ENCODE data around the gene TDRD3.

The TDRD3 gene

GRCh38 chr13:60482012-60482411 lies 85.0 kb downstream of the TDRD3 start:
- H3K27me3 ChIP-seq (ENCODE audit: control insufficient read depth, insufficient read depth, low read length) = no peaks in the 10 kb centered on the region
- no peaks in the 10 kb centered on the region for H3K4me1 ChIP-seq (ENCODE audit: control insufficient read depth, insufficient read depth, low read length)
- H3K9me3 ChIP-seq (ENCODE audit: control insufficient read depth, insufficient read depth, low read length) = no peaks in the 10 kb centered on the region
- H3K4me3 ChIP-seq (ENCODE audit: low read depth, low read length) = no peak overlapping the region
- H3K36me3 ChIP-seq (ENCODE audit: control insufficient read depth, insufficient read depth, low read length) = no peaks in the 10 kb centered on the region
- H3K9ac ChIP-seq (ENCODE audit: low read depth, low read length) = no peak overlapping the region

GRCh38 chr13:60484865-60485264 lies 87.8 kb downstream of the TDRD3 start:
- no peaks in the 10 kb centered on the region for H3K9me3 ChIP-seq (ENCODE audit: control insufficient read depth, insufficient read depth, low read length)
- H3K27me3 ChIP-seq (ENCODE audit: control insufficient read depth, insufficient read depth, low read length) = no peaks in the 10 kb centered on the region
- no peak overlapping the region for H3K4me3 ChIP-seq (ENCODE audit: low read depth, low read length)
- H3K4me1 ChIP-seq (ENCODE audit: control insufficient read depth, insufficient read depth, low read length) = no peaks in the 10 kb centered on the region
- H3K9ac ChIP-seq (ENCODE audit: low read depth, low read length) = no peak overlapping the region
- no peaks in the 10 kb centered on the region for H3K36me3 ChIP-seq (ENCODE audit: control insufficient read depth, insufficient read depth, low read length)

GRCh38 chr13:60491531-60491930 lies 94.5 kb downstream of the TDRD3 start:
- Histone ChIP-seq H3K9me3 (ENCODE audit: control insufficient read depth, insufficient read depth, low read length) (no peaks in the 10 kb centered on the region), H3K9ac (ENCODE audit: low read depth, low read length) (no peak overlapping the region), H3K36me3 (ENCODE audit: control insufficient read depth, insufficient read depth, low read length) (no peaks in the 10 kb centered on the region), H3K27me3 (ENCODE audit: control insufficient read depth, insufficient read depth, low read length) (no peaks in the 10 kb centered on the region), H3K4me1 (ENCODE audit: control insufficient read depth, insufficient read depth, low read length) (peaks cover 5% of the 10 kb centered on the region), H3K4me3 (ENCODE audit: low read depth, low read length) (no peak overlapping the region)

- Histone ChIP-seq H3K9ac (ENCODE audit: low read depth, low read length) (no peak overlapping the region), H3K9me3 (ENCODE audit: control insufficient read depth, insufficient read depth, low read length) (no peaks in the 10 kb centered on the region), H3K36me3 (ENCODE audit: control insufficient read depth, insufficient read depth, low read length) (no peaks in the 10 kb centered on the region), H3K4me1 (ENCODE audit: control insufficient read depth, insufficient read depth, low read length) (peaks cover 5% of the 10 kb centered on the region), H3K27me3 (ENCODE audit: control insufficient read depth, insufficient read depth, low read length) (no peaks in the 10 kb centered on the region), H3K4me3 (ENCODE audit: low read depth, low read length) (no peak overlapping the region)
These were observed 95.2 kb downstream of the TDRD3 start for GRCh38 chr13:60492187-60492586.

GRCh38 chr13:60494296-60494695 lies 97.3 kb downstream of the TDRD3 start:
- Histone ChIP-seq H3K4me3 (ENCODE audit: low read depth, low read length) (no peak overlapping the region), H3K27me3 (ENCODE audit: control insufficient read depth, insufficient read depth, low read length) (no peaks in the 10 kb centered on the region), H3K9ac (ENCODE audit: low read depth, low read length) (no peak overlapping the region), H3K36me3 (ENCODE audit: control insufficient read depth, insufficient read depth, low read length) (no peaks in the 10 kb centered on the region), H3K4me1 (ENCODE audit: control insufficient read depth, insufficient read depth, low read length) (peaks cover 5% of the 10 kb centered on the region), H3K9me3 (ENCODE audit: control insufficient read depth, insufficient read depth, low read length) (no peaks in the 10 kb centered on the region)

GRCh38 chr13:60501236-60501635 lies 104.2 kb downstream of the TDRD3 start:
- H3K9ac ChIP-seq (ENCODE audit: low read depth, low read length) = no peak overlapping the region
- peaks cover 27% of the 10 kb centered on the region for H3K9me3 ChIP-seq (ENCODE audit: control insufficient read depth, insufficient read depth, low read length)
- no peaks in the 10 kb centered on the region for H3K36me3 ChIP-seq (ENCODE audit: control insufficient read depth, insufficient read depth, low read length)
- H3K4me3 ChIP-seq (ENCODE audit: low read depth, low read length) = no peak overlapping the region
- H3K27me3 ChIP-seq (ENCODE audit: control insufficient read depth, insufficient read depth, low read length) = no peaks in the 10 kb centered on the region
- H3K4me1 ChIP-seq (ENCODE audit: control insufficient read depth, insufficient read depth, low read length) = no peaks in the 10 kb centered on the region

- peaks cover 3% of the 10 kb centered on the region for H3K9me3 ChIP-seq (ENCODE audit: control insufficient read depth, insufficient read depth, low read length)
- no peak overlapping the region for H3K4me3 ChIP-seq (ENCODE audit: low read depth, low read length)
- no peaks in the 10 kb centered on the region for H3K36me3 ChIP-seq (ENCODE audit: control insufficient read depth, insufficient read depth, low read length)
- H3K4me1 ChIP-seq (ENCODE audit: control insufficient read depth, insufficient read depth, low read length) = no peaks in the 10 kb centered on the region
- H3K9ac ChIP-seq (ENCODE audit: low read depth, low read length) = no peak overlapping the region
- no peaks in the 10 kb centered on the region for H3K27me3 ChIP-seq (ENCODE audit: control insufficient read depth, insufficient read depth, low read length)
These were observed 112.8 kb downstream of the TDRD3 start for GRCh38 chr13:60509601-60510386.

- Histone ChIP-seq H3K27me3 (ENCODE audit: control insufficient read depth, insufficient read depth, low read length) (no peaks in the 10 kb centered on the region), H3K4me3 (ENCODE audit: low read depth, low read length) (no peak overlapping the region), H3K4me1 (ENCODE audit: control insufficient read depth, insufficient read depth, low read length) (no peaks in the 10 kb centered on the region), H3K36me3 (ENCODE audit: control insufficient read depth, insufficient read depth, low read length) (no peaks in the 10 kb centered on the region), H3K9me3 (ENCODE audit: control insufficient read depth, insufficient read depth, low read length) (peaks cover 3% of the 10 kb centered on the region), H3K9ac (ENCODE audit: low read depth, low read length) (no peak overlapping the region)
These were observed 114.6 kb downstream of the TDRD3 start for GRCh38 chr13:60511637-60512036.

- no peak overlapping the region for H3K9ac ChIP-seq (ENCODE audit: low read depth, low read length)
- H3K4me1 ChIP-seq (ENCODE audit: control insufficient read depth, insufficient read depth, low read length) = no peaks in the 10 kb centered on the region
- H3K9me3 ChIP-seq (ENCODE audit: control insufficient read depth, insufficient read depth, low read length) = peaks cover 3% of the 10 kb centered on the region
- no peak overlapping the region for H3K4me3 ChIP-seq (ENCODE audit: low read depth, low read length)
- H3K27me3 ChIP-seq (ENCODE audit: control insufficient read depth, insufficient read depth, low read length) = no peaks in the 10 kb centered on the region
- H3K36me3 ChIP-seq (ENCODE audit: control insufficient read depth, insufficient read depth, low read length) = no peaks in the 10 kb centered on the region
These were observed 117.9 kb downstream of the TDRD3 start for GRCh38 chr13:60514891-60515290.

- H3K9me3 ChIP-seq (ENCODE audit: control insufficient read depth, insufficient read depth, low read length) = no peaks in the 10 kb centered on the region
- no peak overlapping the region for H3K9ac ChIP-seq (ENCODE audit: low read depth, low read length)
- no peaks in the 10 kb centered on the region for H3K27me3 ChIP-seq (ENCODE audit: control insufficient read depth, insufficient read depth, low read length)
- H3K4me3 ChIP-seq (ENCODE audit: low read depth, low read length) = no peak overlapping the region
- H3K36me3 ChIP-seq (ENCODE audit: control insufficient read depth, insufficient read depth, low read length) = no peaks in the 10 kb centered on the region
- no peaks in the 10 kb centered on the region for H3K4me1 ChIP-seq (ENCODE audit: control insufficient read depth, insufficient read depth, low read length)
These were observed 122.5 kb downstream of the TDRD3 start for GRCh38 chr13:60519496-60519895.

- Histone ChIP-seq H3K36me3 (ENCODE audit: control insufficient read depth, insufficient read depth, low read length) (no peaks in the 10 kb centered on the region), H3K27me3 (ENCODE audit: control insufficient read depth, insufficient read depth, low read length) (no peaks in the 10 kb centered on the region), H3K4me1 (ENCODE audit: control insufficient read depth, insufficient read depth, low read length) (no peaks in the 10 kb centered on the region), H3K9me3 (ENCODE audit: control insufficient read depth, insufficient read depth, low read length) (no peaks in the 10 kb centered on the region), H3K4me3 (ENCODE audit: low read depth, low read length) (no peak overlapping the region), H3K9ac (ENCODE audit: low read depth, low read length) (no peak overlapping the region)
These were observed 124.0 kb downstream of the TDRD3 start for GRCh38 chr13:60520902-60521569.

- Histone ChIP-seq H3K4me1 (ENCODE audit: control insufficient read depth, insufficient read depth, low read length) (no peaks in the 10 kb centered on the region), H3K9ac (ENCODE audit: low read depth, low read length) (no peak overlapping the region), H3K27me3 (ENCODE audit: control insufficient read depth, insufficient read depth, low read length) (no peaks in the 10 kb centered on the region), H3K4me3 (ENCODE audit: low read depth, low read length) (no peak overlapping the region), H3K9me3 (ENCODE audit: control insufficient read depth, insufficient read depth, low read length) (no peaks in the 10 kb centered on the region), H3K36me3 (ENCODE audit: control insufficient read depth, insufficient read depth, low read length) (no peaks in the 10 kb centered on the region)
These were observed 141.5 kb downstream of the TDRD3 start for GRCh38 chr13:60538566-60538965.
